HG03280 (cell line): Measurements from ENCODE around the gene CBX8.

Experiments
- ATAC-seq: cut with Tn5 transposase; IDR thresholded peaks from one replicate; pipeline ENCODE4 v1.9.1; 2021; ENCODE audit warnings: mild to moderate bottlenecking, moderate library complexity; ENCODE audit not compliant: unreplicated experiment

Gene CBX8

DNA sequence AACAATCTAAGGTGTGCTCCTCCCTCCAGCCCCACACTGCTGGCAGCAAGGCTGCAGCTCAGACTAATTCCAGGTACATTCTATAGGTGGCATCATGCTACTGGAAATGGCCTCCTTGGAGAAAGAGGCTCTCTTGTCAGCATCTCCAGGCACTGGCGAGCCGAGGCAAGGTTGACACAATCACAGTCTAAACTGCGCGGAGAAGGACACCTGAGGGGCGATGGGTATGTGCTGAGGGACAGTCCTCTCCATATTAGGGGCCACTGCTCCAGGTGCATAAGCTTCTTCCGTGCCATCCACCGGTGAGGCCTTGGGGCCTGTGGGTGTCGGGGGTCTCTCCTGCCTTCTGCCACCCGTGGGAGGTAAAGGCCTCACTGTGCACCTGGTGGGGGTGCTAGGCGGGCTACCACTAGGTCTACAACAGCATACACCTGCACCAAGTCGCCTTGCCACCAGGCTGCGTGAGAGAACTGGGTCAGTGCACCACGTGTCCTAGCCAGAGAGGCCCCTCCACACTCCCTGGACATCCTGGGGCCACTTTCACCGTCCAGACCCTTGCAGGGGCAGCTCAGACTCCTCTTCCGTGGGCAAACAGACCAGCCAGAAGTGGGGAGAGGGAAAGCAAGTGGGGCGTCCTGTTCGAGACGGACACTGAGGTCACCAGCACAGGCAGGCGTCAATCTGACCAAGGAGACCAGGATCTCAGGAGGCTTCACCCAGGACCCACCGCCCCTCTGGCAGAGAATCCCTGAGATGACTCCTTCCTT lies 12.1 kb upstream of the CBX8 start:
- no peak for ATAC-seq

- ATAC-seq: no peak
Observed at GRCh38 chr17:79806863-79807720, 10.2 kb upstream of the CBX8 start.

GRCh38 chr17:79806446-79806760 lies 9.5 kb upstream of the CBX8 start:
- no peak for ATAC-seq

GRCh38 chr17:79804856-79805696 lies 8.2 kb upstream of the CBX8 start:
- ATAC-seq: peak; percentile 4

GRCh38 chr17:79803997-79804855 lies 7.3 kb upstream of the CBX8 start:
- peak; percentile 64 for ATAC-seq

GRCh38 chr17:79803421-79803996 lies 6.6 kb upstream of the CBX8 start:
- ATAC-seq: no peak

DNA sequence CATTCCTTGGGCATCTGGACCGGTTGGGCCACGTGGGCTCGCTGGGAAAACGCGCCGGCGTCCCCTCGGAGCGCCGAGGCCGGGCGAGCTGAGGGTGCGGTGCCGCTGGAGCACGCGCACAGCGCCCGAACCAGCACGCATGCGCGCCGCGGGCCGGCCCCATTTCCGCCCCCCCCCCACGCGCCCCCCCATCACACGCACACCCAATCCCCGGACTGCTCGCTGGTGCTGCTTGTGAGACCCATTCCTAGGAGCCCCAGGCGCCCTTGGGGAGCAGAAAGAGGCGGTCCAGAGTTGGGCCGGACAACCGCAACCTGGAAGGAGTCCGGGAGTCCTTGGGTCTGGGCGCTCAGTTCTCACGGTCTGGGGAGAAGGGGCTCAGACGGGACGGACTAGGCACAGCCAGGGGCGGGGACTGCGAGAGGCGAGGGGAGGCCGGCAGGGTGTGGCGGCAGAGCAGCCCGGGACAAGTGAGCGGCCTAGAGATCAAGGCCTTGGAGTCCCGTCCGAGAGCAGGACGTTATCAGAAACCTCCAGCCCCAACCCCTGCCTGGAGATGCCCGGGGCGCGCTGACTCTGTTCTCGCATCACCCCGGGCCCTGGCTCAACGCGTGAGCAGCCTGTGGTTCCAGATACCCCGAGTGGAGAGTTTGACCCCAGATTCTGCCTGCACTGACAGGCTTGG lies 6.0 kb upstream of the CBX8 start:
- ATAC-seq: no peak

GRCh38 chr17:79802039-79802735 lies 5.3 kb upstream of the CBX8 start:
- no peak for ATAC-seq

DNA sequence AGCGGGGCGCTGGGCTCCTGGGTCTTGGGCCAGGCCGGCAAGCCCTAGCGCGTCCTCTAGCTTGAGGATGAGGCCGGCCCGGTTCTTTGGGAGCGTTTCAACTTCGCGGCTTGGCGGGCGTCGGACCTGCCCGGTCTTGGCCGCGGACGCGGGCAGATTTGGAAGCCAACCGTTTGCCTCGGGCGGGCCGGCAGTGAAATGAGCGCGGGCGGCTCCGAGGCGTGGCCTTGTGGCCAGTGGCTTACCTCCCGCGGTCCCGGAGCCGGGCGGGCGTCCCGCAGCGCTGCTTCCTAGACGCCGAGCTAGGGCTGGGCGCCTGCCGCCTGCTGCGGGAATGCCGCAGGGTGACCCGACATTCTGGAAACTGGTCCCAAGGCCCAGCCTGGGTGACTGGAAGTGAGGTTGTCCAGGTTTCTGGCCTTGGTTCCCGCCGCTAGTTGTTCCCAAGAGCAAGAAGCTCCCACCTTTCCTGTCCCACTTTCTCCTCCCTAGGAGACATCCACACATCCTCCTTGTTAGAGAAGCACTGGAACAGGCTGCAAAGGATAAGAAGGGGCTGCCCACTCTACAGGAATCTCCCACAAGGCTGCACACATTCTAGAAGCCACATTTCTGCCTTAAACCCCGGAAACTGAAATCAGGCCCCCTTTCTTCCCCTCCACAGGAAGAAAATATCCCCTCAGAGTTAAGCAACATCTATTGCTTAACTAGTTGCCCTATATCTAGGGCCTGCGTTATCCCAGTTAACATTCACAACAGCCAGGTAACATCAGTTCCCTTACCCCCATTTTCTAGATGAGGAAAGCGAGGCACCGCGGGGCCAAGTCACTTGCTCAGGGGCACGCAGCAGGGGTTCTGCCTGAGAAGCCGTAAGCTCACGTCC lies 4.5 kb upstream of the CBX8 start:
- ATAC-seq: no peak

DNA sequence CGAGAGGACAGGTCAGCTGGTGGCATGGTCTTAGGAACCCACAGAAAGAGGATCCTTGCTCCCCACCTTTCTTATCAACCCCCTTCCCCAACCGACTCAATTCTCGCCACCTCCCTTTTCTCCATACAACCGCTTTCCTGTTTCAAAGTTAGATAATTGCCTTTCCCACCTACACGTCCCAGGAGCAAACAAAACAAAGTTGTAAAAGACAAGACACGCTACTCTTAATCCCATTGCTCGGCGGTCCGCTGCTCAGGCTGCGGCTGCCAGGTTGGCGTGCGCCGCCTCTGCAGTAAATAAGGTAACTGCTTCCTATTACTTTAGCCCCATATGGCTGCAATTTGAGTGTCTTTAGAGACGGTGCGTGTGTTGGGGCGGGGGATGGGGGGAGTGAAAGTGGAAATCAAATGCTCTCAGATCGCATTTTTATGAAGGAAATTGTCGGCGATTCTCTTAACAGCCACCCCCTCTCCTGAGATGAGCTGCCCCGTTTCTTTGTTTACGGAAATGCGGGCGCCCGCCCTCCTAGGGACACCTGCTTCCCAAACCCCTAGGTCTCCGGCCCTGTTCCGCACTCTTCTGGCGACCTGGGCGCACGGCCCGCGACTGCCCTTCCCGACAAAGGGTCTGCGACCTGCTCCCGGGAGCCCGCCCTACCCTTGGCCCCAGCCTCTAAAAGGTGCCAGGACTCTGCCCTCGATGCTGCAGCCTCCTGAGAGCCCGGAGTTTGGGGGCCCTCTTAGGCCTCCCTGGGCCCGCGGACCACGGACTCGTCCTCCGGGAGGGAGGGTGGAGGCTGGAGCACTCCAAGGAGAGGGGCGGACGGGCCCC lies 3.7 kb upstream of the CBX8 start:
- no peak for ATAC-seq

GRCh38 chr17:79799538-79800324 lies 2.9 kb upstream of the CBX8 start:
- ATAC-seq: no peak

- no peak for ATAC-seq
Observed at GRCh38 chr17:79799174-79799537, 2.3 kb upstream of the CBX8 start.

- no peak for ATAC-seq
Observed at GRCh38 chr17:79798299-79799173, 1.7 kb upstream of the CBX8 start.

DNA sequence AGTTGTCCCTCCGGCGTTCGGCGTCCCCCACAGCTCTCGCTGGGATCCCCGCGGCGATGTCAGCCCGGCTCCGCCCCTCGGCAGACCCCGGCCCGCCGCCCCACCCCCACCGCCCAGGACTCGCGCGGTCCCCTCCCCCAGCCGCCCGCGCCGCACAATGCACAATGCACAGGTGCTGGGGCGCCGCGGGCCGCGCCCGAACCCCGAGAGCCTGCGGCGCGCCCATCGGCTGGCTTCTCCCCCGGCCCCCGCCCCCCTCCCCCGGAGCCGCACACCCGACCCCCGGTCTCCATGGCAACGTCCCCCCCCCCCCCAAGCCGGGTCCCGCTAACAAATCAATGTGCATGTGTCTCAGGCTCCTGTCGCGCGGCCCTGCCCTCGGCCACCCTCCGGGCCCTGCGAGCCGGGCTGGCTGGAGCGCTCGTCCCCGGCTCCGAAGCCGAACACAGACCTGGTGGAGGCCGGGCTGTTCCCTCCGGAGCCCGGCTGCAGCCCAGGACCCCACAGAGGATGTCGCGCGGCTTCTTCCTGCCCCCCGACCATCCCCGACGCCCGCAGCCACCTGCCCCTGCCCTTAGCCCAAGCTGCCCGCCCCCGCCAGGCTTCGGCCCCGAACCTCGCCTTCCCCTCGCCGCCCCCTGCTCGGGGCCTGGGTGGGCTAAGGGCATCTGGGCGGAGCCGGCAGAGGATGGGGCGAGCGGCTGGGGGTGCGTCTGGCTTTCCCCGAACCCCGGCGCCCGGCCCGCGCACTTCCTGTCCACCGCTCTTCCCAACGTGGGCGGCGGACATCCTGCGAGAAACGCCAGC lies 818 bp upstream of the CBX8 start:
- ATAC-seq: peak; percentile 17

DNA sequence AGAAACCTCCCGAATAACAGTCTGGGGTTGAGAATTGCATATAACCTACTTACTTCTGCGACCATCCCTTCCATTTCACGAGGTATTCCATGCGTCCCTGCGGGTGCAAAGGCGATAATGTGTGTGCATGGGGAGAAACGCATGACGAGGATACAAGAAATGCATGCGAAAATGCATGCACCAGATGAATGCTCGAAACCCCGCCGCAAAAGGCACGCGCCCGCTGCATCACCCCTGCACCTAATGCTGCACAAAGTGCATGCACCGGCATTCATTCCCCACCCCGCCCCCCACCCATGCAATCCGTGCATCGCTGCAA lies 474 bp downstream of the CBX8 start:
- ATAC-seq: no peak
